ENCODE data around the gene ADRB1. TPM values are rescaled to one million over a fixed set of nuclear protein-coding genes. Genes with fewer than 3 reads are reported as not detected.

ADRB1 gene
- total and polyA plus RNA-seq, 8 donors = 0.49 to 2.1 (median 0.97) TPM

Other genes with a start within 250 kb of the ADRB1 start
- 1 to 10 TPM; 3.3 to 5.7 (median 4.7) TPM for gene DCLRE1A, start 189.8 kb upstream of the ADRB1 start, total RNA-seq
- gene DCLRE1A, start 189.8 kb upstream of the ADRB1 start, polyA plus RNA-seq = 1 to 10 TPM; 2.4 to 4.0 TPM
- gene NHLRC2, start 189.2 kb upstream of the ADRB1 start, total RNA-seq = 10 to 100 TPM; 15.8 to 24.0 (median 19.5) TPM
- 1 to 10 TPM; 4.3 to 6.4 TPM for gene NHLRC2, start 189.2 kb upstream of the ADRB1 start, polyA plus RNA-seq
- 10 to 100 TPM; 18.0 to 29.5 (median 23.6) TPM for gene CCDC186, start 130.3 kb downstream of the ADRB1 start, total RNA-seq
- gene CCDC186, start 130.3 kb downstream of the ADRB1 start, polyA plus RNA-seq = 1 to 10 TPM; 5.1 to 9.4 TPM
- gene TDRD1, start 135.5 kb downstream of the ADRB1 start, total RNA-seq = 1 to 10 TPM in 2 of 6 donors, under 1 TPM in 4; 0.34 to 1.8 (median 0.88) TPM
- under 1 TPM; 0.08 to 0.26 TPM for gene TDRD1, start 135.5 kb downstream of the ADRB1 start, polyA plus RNA-seq
- gene VWA2, start 195.4 kb downstream of the ADRB1 start, total RNA-seq = 1 to 10 TPM; 2.8 to 9.5 (median 5.6) TPM
- gene VWA2, start 195.4 kb downstream of the ADRB1 start, polyA plus RNA-seq = 1 to 10 TPM; 1.4 to 1.6 TPM